ENCODE results near the gene MGMT.

MGMT gene

GRCh38 chr10:129766611-129767550 is 299.8 kb downstream of the MGMT start:
- DNase-seq: no peak

- DNase-seq: no peak
These were observed 300.7 kb downstream of the MGMT start for GRCh38 chr10:129767751-129768150.

- DNase-seq: no peak
These were observed 301.7 kb downstream of the MGMT start for GRCh38 chr10:129768437-129769355.

GRCh38 chr10:129769381-129770116 is 302.5 kb downstream of the MGMT start:
- no peak for DNase-seq

- no peak for DNase-seq
These were observed 303.2 kb downstream of the MGMT start for GRCh38 chr10:129770286-129770685.

GRCh38 chr10:129771024-129771423 is 304.0 kb downstream of the MGMT start:
- DNase-seq: no peak

GRCh38 chr10:129771576-129771975 is 304.5 kb downstream of the MGMT start:
- no peak for DNase-seq

GRCh38 chr10:129771991-129772431 is 305.0 kb downstream of the MGMT start:
- DNase-seq: no peak

GRCh38 chr10:129772468-129773358 is 305.7 kb downstream of the MGMT start:
- DNase-seq: no peak

- DNase-seq: no peak
These were observed 306.4 kb downstream of the MGMT start for GRCh38 chr10:129773359-129773990.

- DNase-seq: no peak
These were observed 307.2 kb downstream of the MGMT start for GRCh38 chr10:129774082-129774735.

GRCh38 chr10:129774736-129775401 is 307.8 kb downstream of the MGMT start:
- no peak for DNase-seq

GRCh38 chr10:129775681-129776080 is 308.6 kb downstream of the MGMT start:
- DNase-seq: no peak

- DNase-seq: no peak
These were observed 310.6 kb downstream of the MGMT start for GRCh38 chr10:129777687-129778086.

- no peak for DNase-seq
These were observed 311.5 kb downstream of the MGMT start for GRCh38 chr10:129778571-129778970.

GRCh38 chr10:129779126-129780111 is 312.4 kb downstream of the MGMT start:
- DNase-seq: no peak

- no peak for DNase-seq
These were observed 313.2 kb downstream of the MGMT start for GRCh38 chr10:129780198-129780597.

GRCh38 chr10:129780901-129781795 is 314.1 kb downstream of the MGMT start:
- no peak for DNase-seq
